ENCODE results near the gene ANKRD33B. TPM values are rescaled to one million over a fixed set of nuclear protein-coding genes. Genes with fewer than 3 reads are reported as not detected.

The ANKRD33B gene
- total RNA-seq, 4 donors from 2014 or later, result 5.6 to 10.7 (median 8.2) TPM

DNA sequence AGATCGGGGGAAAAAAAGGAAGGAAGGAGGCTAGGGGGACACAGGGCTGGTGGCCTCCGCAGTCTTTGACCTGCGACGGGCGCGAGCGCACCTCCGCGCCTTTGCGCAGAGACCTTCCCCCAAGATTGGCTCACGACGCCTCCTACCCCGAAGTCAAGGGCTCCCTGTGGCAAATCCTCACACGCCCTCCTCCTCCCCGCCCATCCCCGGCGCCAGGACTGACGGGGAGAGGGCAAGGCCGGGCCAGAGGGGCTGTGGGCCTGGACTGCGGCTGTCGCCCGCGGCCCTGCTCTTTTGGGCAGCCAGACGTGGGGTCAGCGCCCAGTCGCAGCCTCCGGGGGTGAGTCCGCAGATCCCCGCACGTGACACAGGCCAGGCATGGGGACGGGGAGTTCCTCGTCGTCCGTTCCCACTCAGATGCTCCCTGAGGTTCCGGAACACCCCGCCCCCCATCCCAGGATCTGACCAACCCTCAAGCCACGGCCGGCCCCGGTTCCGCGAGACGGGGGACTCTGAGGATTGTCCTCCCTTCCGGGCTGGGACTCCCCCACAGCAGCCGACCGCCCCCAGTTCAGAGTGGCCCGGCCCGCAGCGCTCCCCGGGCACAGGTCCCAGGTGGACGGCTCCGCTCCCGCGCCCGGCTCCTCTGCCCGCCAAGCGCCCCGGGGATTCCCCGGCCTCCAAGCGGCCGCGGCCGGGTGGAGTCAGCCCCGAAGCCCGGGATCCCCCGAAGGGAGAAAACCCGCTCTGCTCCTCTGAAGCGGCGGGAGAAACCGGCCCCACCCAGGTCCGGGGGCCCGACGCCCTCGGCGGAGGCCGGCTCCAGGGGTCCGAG, 543 bp upstream of the ANKRD33B start:
- TF ChIP-seq, protein P1, sequence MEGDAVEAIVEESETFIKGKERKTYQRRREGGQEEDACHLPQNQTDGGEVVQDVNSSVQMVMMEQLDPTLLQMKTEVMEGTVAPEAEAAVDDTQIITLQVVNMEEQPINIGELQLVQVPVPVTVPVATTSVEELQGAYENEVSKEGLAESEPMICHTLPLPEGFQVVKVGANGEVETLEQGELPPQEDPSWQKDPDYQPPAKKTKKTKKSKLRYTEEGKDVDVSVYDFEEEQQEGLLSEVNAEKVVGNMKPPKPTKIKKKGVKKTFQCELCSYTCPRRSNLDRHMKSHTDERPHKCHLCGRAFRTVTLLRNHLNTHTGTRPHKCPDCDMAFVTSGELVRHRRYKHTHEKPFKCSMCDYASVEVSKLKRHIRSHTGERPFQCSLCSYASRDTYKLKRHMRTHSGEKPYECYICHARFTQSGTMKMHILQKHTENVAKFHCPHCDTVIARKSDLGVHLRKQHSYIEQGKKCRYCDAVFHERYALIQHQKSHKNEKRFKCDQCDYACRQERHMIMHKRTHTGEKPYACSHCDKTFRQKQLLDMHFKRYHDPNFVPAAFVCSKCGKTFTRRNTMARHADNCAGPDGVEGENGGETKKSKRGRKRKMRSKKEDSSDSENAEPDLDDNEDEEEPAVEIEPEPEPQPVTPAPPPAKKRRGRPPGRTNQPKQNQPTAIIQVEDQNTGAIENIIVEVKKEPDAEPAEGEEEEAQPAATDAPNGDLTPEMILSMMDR (IDR thresholded peaks at IDR 0.05; ENCODE audit: low read depth), result no peak

DNA sequence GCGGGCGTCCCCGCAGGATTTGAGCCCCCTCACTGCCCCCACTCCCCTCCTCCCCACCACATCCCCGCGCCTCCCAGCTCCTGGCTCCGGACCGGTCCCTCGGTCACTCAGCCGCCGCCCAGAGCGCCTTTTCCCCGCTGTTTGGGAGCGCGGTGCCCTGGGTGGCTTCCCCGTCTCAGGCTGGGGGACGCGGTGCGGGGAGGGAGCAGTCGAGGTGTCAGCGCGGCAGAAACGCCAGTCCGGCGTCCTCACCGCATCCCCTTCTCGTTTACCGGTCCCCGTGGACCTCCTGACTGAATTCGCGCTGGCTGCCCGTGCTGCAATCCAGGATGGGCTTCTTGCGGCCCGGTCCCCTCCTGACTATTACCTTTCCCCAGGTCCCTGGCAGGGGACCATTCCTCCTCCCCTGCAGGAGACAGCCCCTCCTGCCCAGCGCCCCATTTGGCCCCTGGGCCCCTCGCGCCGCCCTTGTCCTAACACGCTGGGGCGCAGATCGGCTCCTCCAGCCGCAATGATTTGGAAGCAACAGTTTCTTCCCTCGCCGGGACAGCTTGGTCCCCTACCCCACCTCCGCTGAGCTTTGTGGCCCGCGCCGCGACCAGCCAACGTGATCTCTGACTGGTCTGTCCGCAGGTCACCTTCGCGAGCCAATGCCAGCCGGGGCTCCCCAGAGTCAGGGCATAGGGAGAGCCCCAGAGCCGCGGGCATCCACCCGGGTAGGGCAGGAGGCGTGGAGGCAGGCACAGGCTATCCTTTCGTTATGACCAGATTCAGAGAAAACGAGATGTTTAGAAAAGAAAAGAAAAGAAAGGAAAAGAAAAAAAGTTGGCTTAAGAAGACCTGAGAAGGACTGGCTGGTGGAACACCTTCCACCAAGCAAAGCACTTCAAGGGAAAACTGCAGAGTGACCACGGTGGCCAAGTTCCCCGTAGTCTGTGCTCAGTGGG, 1.2 kb downstream of the ANKRD33B start:
- TF ChIP-seq, protein P1 (IDR thresholded peaks at IDR 0.05; ENCODE audit: low read depth), result no peak

DNA sequence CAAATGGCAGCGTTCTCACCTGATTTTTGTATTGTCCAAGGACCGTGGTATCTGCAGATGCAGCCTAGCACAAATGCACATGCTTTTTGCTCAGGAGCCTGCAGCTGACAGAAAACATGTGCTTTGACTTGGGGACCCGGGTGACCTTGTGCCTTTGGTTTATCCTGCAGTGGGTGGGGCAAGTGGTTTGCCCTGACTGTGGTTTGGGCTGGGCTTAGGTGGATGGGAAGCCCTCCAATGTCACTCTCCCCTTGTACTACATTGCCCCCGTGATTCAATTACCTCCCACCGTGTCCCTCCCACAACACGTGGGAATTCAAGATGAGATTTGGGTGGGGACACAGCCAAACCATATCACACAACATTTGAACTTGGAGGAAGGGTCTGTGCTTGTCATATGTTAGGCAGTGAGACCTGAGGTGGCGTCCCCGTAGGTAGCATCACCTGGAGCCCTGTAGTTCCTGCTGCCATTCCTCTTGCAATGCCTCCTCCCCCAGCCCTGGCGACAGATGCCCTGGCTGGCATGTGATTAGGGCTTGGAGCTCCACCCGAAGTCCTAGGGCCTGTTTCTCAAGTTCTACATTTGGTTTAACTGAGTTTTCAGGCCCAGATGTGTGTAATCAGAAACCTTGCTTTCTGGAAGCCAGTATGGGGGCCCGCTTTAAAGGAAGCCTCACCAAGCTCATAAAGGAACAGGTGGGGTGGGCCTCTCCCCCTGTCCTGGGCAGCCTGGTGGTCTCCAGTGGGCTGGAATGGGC, 2.1 kb downstream of the ANKRD33B start:
- TF ChIP-seq, protein P1 (IDR thresholded peaks at IDR 0.05; ENCODE audit: low read depth), result no peak

DNA sequence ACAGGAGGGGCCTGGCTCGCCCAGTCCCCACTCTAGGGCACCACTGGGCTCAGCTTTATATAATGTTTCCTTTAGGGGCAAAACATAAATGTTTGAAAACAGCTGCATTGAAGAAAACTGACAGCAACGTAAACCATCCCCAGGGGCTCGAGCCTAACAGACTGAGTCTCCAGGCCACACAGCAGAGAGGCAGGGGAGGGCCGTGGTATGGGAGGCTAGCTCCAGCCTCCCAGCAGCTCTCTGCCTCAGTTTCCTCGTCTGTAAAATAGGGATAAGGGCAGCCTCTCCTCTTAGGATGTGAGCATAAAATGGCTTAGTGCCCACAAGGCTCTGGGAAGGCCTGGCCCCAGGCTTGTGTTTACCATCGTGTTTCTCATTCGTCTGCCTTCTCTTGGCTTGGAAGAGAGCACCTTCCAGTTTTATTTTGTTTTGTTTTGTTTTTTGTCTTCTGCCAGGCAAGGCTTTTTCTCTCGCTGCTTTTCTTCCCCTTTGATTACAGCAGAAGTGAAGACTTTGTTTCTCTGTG, 2.7 kb downstream of the ANKRD33B start:
- TF ChIP-seq, protein P1 (IDR thresholded peaks at IDR 0.05; ENCODE audit: low read depth), result no peak

DNA sequence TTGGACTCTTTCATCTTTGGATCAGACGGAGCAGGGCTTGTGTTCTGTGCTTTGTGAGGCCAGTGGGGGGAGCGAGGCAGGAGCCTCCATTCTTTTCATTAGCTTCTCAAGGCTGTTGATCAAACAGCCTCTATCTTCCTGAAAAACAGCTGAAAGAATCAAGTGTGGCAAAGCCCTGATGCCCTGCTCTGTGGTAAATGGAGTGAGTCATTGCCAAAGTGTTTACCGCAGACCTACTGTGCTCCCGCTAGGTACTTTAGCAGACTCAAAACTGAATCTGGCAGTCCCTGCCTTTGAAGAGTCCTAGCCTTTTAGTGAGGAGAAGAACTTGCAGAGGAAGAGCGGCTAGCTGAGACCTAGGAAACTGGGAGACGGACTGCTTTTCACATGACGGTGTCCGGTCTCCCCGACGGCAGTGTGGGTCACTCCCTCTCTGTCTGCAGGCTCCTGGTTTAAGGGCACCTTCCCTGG, 3.3 kb downstream of the ANKRD33B start:
- TF ChIP-seq, protein P1 (IDR thresholded peaks at IDR 0.05; ENCODE audit: low read depth), result no peak

DNA sequence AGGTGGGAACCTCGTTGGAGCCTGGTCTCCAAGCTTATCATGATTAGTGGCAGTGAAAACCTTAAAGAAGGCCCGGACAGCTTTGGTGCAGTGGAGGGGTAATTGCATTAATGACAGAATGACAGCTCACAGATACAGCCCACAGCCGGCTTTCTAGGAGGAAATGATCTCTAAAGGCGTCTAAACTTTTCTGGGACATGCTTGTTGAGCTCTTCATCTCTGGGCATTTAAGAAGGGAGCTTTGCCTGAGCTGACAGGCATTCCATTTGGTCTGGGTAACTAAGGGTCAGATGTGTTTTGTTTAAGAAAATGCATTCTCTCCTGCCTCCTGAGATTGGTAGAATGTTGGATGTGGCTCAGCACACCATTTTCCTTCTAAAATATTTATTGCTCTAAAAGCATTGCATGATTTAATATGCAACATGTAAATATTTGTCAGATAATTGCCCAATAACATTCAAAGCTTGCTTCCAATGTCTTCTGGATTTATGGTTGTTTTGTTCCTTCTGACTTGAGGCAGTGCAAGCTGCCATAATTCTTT, 4.0 kb downstream of the ANKRD33B start:
- TF ChIP-seq, protein P1 (IDR thresholded peaks at IDR 0.05; ENCODE audit: low read depth), result no peak

Data from subcutaneous adipose tissue (tissue), 4 donors.